HG02623 (cell line): ENCODE results near the gene CENPW.

Experiments
- ATAC-seq: cut with Tn5 transposase; IDR thresholded peaks from one replicate; pipeline ENCODE4 v1.9.1; 2021; ENCODE audit warnings: moderate library complexity; ENCODE audit not compliant: unreplicated experiment

CENPW gene

GRCh38 chr6:126339796-126340609, at the start of gene CENPW:
Gene CENPW (plus strand): TSS chr6:126340115. CDS start chr6:126340274, 159 bp downstream.
- ATAC-seq, result peak; percentile 88

GRCh38 chr6:126293891-126294524, 45.9 kb upstream of the CENPW start:
- ATAC-seq, result no peak

- no peak for ATAC-seq
These were observed 39.8 kb upstream of the CENPW start for GRCh38 chr6:126300126-126300525.

- peak; percentile 92 for ATAC-seq
These were observed 39.2 kb upstream of the CENPW start for GRCh38 chr6:126300735-126301134.

- no peak for ATAC-seq
These were observed 37.7 kb upstream of the CENPW start for GRCh38 chr6:126302191-126302590.

- ATAC-seq, result no peak
These were observed 32.1 kb upstream of the CENPW start for GRCh38 chr6:126307849-126308248.

GRCh38 chr6:126308362-126308761, 31.6 kb upstream of the CENPW start:
- ATAC-seq, result no peak

GRCh38 chr6:126312013-126312665, 27.8 kb upstream of the CENPW start:
- ATAC-seq, result peak; percentile 89

GRCh38 chr6:126313941-126314340, 26.0 kb upstream of the CENPW start:
- ATAC-seq, result no peak

- ATAC-seq, result no peak
These were observed 21.1 kb upstream of the CENPW start for GRCh38 chr6:126318797-126319196.

- no peak for ATAC-seq
These were observed 6.2 kb upstream of the CENPW start for GRCh38 chr6:126333729-126334128.

- ATAC-seq, result no peak
These were observed 4.7 kb upstream of the CENPW start for GRCh38 chr6:126335210-126335609.

- ATAC-seq, result no peak
These were observed 2.6 kb upstream of the CENPW start for GRCh38 chr6:126337323-126337722.

- no peak for ATAC-seq
These were observed 1.2 kb downstream of the CENPW start for GRCh38 chr6:126341126-126341525.

GRCh38 chr6:126344181-126344580, 4.3 kb downstream of the CENPW start:
- ATAC-seq, result no peak

- ATAC-seq, result no peak
These were observed 12.0 kb downstream of the CENPW start for GRCh38 chr6:126351960-126352359.

GRCh38 chr6:126352514-126352913, 12.6 kb downstream of the CENPW start:
- ATAC-seq, result no peak

- ATAC-seq, result no peak
These were observed 16.6 kb downstream of the CENPW start for GRCh38 chr6:126356526-126356925.

GRCh38 chr6:126359936-126360537, 20.1 kb downstream of the CENPW start:
- no peak for ATAC-seq

GRCh38 chr6:126361832-126362440, 22.0 kb downstream of the CENPW start:
- ATAC-seq, result no peak

- ATAC-seq, result no peak
These were observed 27.9 kb downstream of the CENPW start for GRCh38 chr6:126367849-126368248.
